Stimulated activated CD4-positive, alpha-beta T cell treated with anti-CD3 and anti-CD28 coated beads, Interleukin-1b, Interleukin-23, amount 100 ng/mL, for 1 hour (primary cell): ENCODE results near the gene GTF2B.
"Not testable (repeated sequence)": the region's sequence is repeated elsewhere in the genome, so short reads cannot be mapped to it uniquely, and the experiment has no call there.

Experiments used
- DNase-seq, 2 donors: peaks; one replicate each; pipeline ENCODE4 v3.0.0-alpha.2; 2020; ENCODE audit warnings: low read depth in 2 of 2

The GTF2B gene, protein sequence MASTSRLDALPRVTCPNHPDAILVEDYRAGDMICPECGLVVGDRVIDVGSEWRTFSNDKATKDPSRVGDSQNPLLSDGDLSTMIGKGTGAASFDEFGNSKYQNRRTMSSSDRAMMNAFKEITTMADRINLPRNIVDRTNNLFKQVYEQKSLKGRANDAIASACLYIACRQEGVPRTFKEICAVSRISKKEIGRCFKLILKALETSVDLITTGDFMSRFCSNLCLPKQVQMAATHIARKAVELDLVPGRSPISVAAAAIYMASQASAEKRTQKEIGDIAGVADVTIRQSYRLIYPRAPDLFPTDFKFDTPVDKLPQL

GRCh38 chr1:88891318-88891950 is at the start of gene GTF2B:
TSS of gene GTF2B (minus strand) at chr1:88891567. CDS start at chr1:88891499, 68 bp downstream.
- DNase-seq = peak; percentile 81

- not testable (repeated sequence) for DNase-seq
These were observed 47.2 kb upstream of the GTF2B start for GRCh38 chr1:88938528-88938927.

DNA sequence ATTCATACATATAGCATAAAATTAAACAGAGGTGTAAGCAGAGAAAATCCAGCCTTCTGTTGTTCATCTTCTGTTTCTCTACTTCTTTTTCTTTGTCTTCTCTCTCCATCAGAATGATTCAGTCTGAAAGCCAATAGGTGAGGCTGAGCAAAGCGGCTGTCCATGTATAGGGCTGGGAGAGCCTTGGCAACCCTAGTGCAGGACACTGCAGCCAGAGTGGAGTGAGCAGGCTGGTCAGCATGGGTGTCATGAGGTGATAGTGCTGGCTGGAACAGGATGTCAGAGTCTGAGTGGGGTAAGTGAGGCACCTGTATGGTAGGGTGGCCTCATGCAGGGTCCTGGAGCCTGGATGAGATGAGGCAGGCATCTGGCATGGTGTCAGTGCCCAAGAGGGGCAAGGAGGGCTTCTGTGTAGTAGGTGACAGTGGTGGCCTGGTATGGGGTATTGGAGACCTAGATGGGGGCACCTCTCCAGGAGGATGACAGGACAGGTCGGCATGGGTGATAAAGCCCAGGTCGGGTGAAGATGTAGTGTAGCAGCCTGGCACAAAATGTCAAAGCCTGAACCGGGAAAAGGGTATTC is 45.5 kb upstream of the GTF2B start:
- DNase-seq = no peak

- no peak for DNase-seq
These were observed 44.8 kb upstream of the GTF2B start for GRCh38 chr1:88936223-88936523.

- DNase-seq = no peak
These were observed 44.3 kb upstream of the GTF2B start for GRCh38 chr1:88935522-88936222.

DNA sequence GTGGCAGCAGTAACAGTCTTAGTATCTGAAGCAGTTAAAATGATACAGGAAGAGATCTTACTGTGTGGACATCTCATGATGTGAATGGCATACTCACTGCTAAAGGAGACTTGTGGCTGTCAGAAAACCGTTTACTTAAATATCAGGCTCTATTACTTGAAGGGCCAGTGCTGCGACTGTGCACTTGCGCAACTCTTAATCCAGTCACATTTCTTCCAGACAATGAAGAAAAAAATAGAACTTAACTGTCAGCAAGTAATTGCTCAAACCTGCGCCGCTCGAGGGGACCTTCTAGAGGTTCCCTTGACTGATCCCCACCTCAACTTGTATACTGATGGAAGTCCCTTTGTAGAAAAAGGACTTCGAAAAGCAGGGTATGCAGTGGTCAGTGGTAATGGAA is 38.8 kb upstream of the GTF2B start:
- not testable (repeated sequence) for DNase-seq

GRCh38 chr1:88923224-88923623 is 31.9 kb upstream of the GTF2B start:
- DNase-seq = no peak

- no peak for DNase-seq
These were observed 30.8 kb upstream of the GTF2B start for GRCh38 chr1:88922214-88922613.

DNA sequence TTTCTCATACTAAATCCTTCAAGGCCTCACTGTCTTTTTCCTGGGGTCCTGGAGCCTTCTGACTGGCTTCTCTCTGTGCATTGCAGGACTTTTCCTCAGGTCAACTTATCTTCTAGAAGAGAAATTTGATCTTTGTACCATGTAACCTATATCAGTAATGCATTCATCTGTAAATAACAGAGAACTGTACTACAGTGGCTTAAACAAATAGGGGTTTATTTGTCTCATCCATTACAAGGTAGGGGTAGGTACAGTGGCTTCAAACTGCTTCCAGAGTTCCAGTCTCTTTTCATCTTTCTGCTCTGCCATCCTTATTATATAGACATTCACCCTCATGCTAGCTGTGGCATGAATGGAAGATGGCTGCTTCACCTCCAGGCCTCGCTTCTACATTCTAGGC is 29.5 kb upstream of the GTF2B start:
- DNase-seq = no peak

GRCh38 chr1:88917321-88918025 is 26.1 kb upstream of the GTF2B start:
- no peak for DNase-seq

GRCh38 chr1:88916883-88917282 is 25.5 kb upstream of the GTF2B start:
- no peak for DNase-seq

DNA sequence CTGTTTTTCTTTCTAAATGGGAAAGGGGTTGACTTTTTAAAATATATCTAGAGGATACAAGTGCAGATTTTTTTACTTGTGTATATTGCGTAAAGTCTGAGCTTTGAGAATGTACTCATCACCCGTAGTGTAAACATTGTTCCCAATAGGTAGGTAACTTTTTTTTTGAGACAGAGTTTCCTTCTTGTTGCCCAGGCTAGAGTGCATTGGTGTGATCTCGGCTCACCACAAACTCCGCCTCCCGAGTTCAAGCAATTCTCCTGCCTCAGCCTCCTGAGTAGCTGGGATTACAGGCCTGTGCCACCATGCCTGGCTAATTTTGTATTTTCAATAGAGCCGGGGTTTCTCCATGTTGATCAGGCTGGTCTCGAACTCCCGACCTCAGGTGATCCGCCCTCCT is 20.4 kb upstream of the GTF2B start:
- DNase-seq = not testable (repeated sequence)

DNA sequence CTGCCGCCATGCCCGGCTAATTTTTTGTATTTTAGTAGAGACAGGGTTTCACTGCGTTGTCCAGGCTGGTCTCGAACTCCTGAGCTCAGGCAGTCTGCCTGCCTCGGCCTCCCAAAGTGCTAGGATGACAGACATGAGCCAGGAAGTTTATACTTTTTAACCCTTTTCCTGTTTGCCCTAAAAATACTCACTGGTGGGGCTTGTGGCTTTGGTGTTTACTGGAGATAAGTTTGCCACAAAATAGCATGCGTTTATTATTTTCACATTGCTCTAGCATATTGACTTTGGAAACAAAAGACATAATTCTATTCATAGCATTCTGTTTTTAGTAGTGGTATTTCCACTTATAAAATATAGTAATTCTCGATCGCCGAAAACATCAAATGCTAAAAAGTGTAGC is 19.8 kb upstream of the GTF2B start:
- no peak for DNase-seq

GRCh38 chr1:88910401-88910800 is 19.0 kb upstream of the GTF2B start:
- no peak for DNase-seq

DNA sequence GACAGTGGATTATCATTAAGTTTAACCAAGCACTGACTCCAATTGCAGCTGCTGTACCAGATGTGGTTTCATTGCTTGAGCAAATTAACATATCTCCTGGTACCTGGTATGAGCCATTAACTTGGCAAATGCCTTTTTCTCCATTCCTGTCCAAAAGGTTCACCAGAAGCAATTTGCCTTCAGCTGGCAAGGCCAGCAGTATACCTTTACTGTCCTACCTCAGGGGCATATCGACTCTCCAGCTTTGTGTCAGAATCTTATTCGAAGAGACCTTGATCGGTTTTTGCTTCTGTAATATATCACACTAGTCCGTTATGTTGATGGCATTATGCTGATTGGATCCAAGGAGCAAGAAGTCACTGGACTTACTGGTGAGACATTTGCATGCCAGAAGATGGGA is 9.5 kb upstream of the GTF2B start:
- no peak for DNase-seq

DNA sequence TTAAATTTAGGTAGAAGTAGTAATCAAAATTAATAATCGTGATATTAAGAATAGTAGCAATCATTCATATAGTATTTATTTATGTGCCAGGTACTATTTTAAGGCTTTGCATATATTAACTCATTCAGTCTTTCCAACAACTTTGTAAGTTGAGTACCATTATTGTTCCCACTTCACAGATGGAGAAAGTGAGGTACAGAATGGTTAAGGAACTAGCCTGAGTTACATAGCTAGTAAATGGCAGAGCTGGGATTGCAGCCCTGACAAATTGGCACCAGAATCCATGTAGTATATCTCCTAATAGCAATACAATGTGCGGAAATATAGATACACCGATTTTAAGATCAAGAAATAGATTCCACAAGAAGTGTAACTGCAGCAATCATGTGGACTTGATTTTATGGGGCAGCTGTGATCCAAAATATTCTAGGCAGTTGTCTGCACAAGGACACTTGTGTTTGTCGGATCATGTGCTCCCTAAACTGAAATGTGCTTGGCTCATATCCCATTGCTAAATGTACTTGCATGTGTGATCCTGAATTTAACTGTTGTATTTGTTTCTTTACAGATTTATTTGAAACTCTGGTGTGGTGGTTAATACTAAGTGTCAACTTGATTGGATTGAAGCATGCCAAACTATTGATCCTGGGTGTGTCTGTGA is 5.8 kb upstream of the GTF2B start:
- DNase-seq = no peak

GRCh38 chr1:88892357-88892877 is 1.1 kb upstream of the GTF2B start:
- no peak for DNase-seq

- no peak for DNase-seq
These were observed 579 bp upstream of the GTF2B start for GRCh38 chr1:88891951-88892340.

- no peak for DNase-seq
These were observed 513 bp downstream of the GTF2B start for GRCh38 chr1:88890791-88891317.

GRCh38 chr1:88890131-88890530 is 1.2 kb downstream of the GTF2B start:
- DNase-seq = no peak

- no peak for DNase-seq
These were observed 2.6 kb downstream of the GTF2B start for GRCh38 chr1:88888750-88889149.
